Renal cortex interstitium (tissue), 11 donors: ENCODE data around the gene BMERB1. TPM values are rescaled to one million over a fixed set of nuclear protein-coding genes. Genes with fewer than 3 reads are reported as not detected.
"Not testable (repeated sequence)": the region's sequence is repeated elsewhere in the genome, so short reads cannot be mapped to it uniquely, and the experiment has no call there.

Experiments used
- DNase-seq, 11 donors: peaks; one replicate each; pipeline ENCODE4 v3.0.0-alpha.2; 2013; ENCODE audit warnings: low read depth in 9 of 11, low spot score in 4 of 11; ENCODE audit errors: extremely low read depth in 1 of 11
- polyA plus RNA-seq, 3 donors: library from polyadenylated mRNA; unstranded; fragments of 120-200 nt; gene quantifications; one replicate each; pipeline ENCODE4 v1.2.1, GENCODE V29; 2013; ENCODE audit not compliant: insufficient read length in 3 of 3

The BMERB1 gene
- polyA plus RNA-seq, 3 donors = 36.9 to 46.6 (median 42.8) TPM

GRCh38 chr16:15409476-15409875 lies 24.9 kb upstream of the BMERB1 start:
- DNase-seq = not testable (repeated sequence)

- no peak for DNase-seq
Observed at GRCh38 chr16:15415511-15415985, 18.8 kb upstream of the BMERB1 start.

GRCh38 chr16:15417197-15417596 lies 17.2 kb upstream of the BMERB1 start:
- no peak for DNase-seq

- no peak for DNase-seq
Observed at GRCh38 chr16:15418206-15418605, 16.2 kb upstream of the BMERB1 start.

GRCh38 chr16:15421696-15422095 lies 12.7 kb upstream of the BMERB1 start:
- not testable (repeated sequence) for DNase-seq

- DNase-seq = no peak
Observed at GRCh38 chr16:15422222-15422621, 12.2 kb upstream of the BMERB1 start.

- DNase-seq = no peak
Observed at GRCh38 chr16:15425861-15426260, 8.5 kb upstream of the BMERB1 start.

GRCh38 chr16:15426796-15427195 lies 7.6 kb upstream of the BMERB1 start:
- DNase-seq = no peak

GRCh38 chr16:15427648-15428239 lies 6.6 kb upstream of the BMERB1 start:
- peak in 10 of 11 donors; percentile 33 to 70 (median 52) for DNase-seq

GRCh38 chr16:15430884-15431283 lies 3.5 kb upstream of the BMERB1 start:
- not testable (repeated sequence) for DNase-seq

GRCh38 chr16:15434079-15434424 lies 336 bp upstream of the BMERB1 start:
- no peak for DNase-seq

- DNase-seq = no peak
Observed at GRCh38 chr16:15435216-15435864, 952 bp downstream of the BMERB1 start.

- no peak for DNase-seq
Observed at GRCh38 chr16:15439102-15439501, 4.7 kb downstream of the BMERB1 start.

GRCh38 chr16:15439521-15439920 lies 5.1 kb downstream of the BMERB1 start:
- no peak for DNase-seq

GRCh38 chr16:15440852-15441251 lies 6.5 kb downstream of the BMERB1 start:
- DNase-seq = no peak

- not testable (repeated sequence) for DNase-seq
Observed at GRCh38 chr16:15442140-15442539, 7.8 kb downstream of the BMERB1 start.

- DNase-seq = no peak
Observed at GRCh38 chr16:15443753-15444152, 9.4 kb downstream of the BMERB1 start.

- DNase-seq = no peak
Observed at GRCh38 chr16:15444264-15444663, 9.9 kb downstream of the BMERB1 start.

- no peak for DNase-seq
Observed at GRCh38 chr16:15445450-15445849, 11.1 kb downstream of the BMERB1 start.

- DNase-seq = no peak
Observed at GRCh38 chr16:15446901-15447300, 12.5 kb downstream of the BMERB1 start.

GRCh38 chr16:15450624-15451023 lies 16.2 kb downstream of the BMERB1 start:
- no peak for DNase-seq
